ENCODE results near the gene PNPLA8.

- TF ChIP-seq CTCF (IDR thresholded peaks at IDR 0.05) (no peak), EZH2 (IDR thresholded peaks at IDR 0.05; ENCODE audit: borderline replicate concordance, insufficient read depth, low read depth, low read length, poor library complexity, severe bottlenecking) (no peak)
These were observed 46.5 kb upstream of the PNPLA8 start for GRCh38 chr7:108572480-108572879.

All from B cell (primary cell).